GM18520 (cell line): Measurements from ENCODE around the gene MZF1.
A peak's percentile ranks its signal among the peaks of the same experiment; 100 is the strongest.

Experiments
- ATAC-seq: cut with Tn5 transposase; IDR thresholded peaks from one replicate; pipeline ENCODE4 v1.9.1; 2021; ENCODE audit not compliant: unreplicated experiment

MZF1 gene

GRCh38 chr19:58556622-58557220 is 16.4 kb downstream of the MZF1 start:
- no peak for ATAC-seq

- no peak for ATAC-seq
Observed at GRCh38 chr19:58555920-58556621, 17.1 kb downstream of the MZF1 start.

GRCh38 chr19:58555369-58555885 is 17.7 kb downstream of the MZF1 start:
- no peak for ATAC-seq

- no peak for ATAC-seq
Observed at GRCh38 chr19:58554494-58555368, 18.4 kb downstream of the MZF1 start, which contains the start of gene CHMP2A. CHMP2A (minus strand) TSS chr19:58555105; CDS start chr19:58554212, 893 bp downstream.

GRCh38 chr19:58553799-58554493 is 19.2 kb downstream of the MZF1 start:
- no peak for ATAC-seq

GRCh38 chr19:58552655-58553054 is 20.5 kb downstream of the MZF1 start:
- no peak for ATAC-seq

GRCh38 chr19:58551577-58552471 is 21.3 kb downstream of the MZF1 start:
- ATAC-seq = no peak

GRCh38 chr19:58551123-58551497 is 22.0 kb downstream of the MZF1 start:
- no peak for ATAC-seq

GRCh38 chr19:58550362-58551122 is 22.6 kb downstream of the MZF1 start:
- no peak for ATAC-seq

GRCh38 chr19:58549664-58550361 is 23.3 kb downstream of the MZF1 start:
- no peak for ATAC-seq

GRCh38 chr19:58548859-58549663 is 24.1 kb downstream of the MZF1 start:
- no peak for ATAC-seq

GRCh38 chr19:58547323-58548312 is 25.5 kb downstream of the MZF1 start:
- ATAC-seq = no peak

- ATAC-seq = no peak
Observed at GRCh38 chr19:58546019-58546530, 27.1 kb downstream of the MZF1 start.

- ATAC-seq = no peak
Observed at GRCh38 chr19:58545286-58546018, 27.7 kb downstream of the MZF1 start.

- ATAC-seq = peak; percentile 40
Observed at GRCh38 chr19:58544591-58545285, 28.4 kb downstream of the MZF1 start.
